ENCODE data around the gene CDC42BPG. TPM values are rescaled to one million over a fixed set of nuclear protein-coding genes. Genes with fewer than 3 reads are reported as not detected.
A peak's percentile ranks its signal among the peaks of the same experiment; 100 is the strongest.

The CDC42BPG gene
- 10 to 100 TPM; 17.2 to 24.0 TPM for total RNA-seq

- DNase-seq (ENCODE audit: low spot score), result peak; percentile 90
- Histone ChIP-seq H3K36me3 (no peaks in the 10 kb centered on the region), H3K27ac (peak within 1 kb of the TSS; percentile 89 to 90), H3K4me3 (peak within 1 kb of the TSS; percentile 56 to 65), H3K4me1 (replicated peaks) (peaks cover 10% of the 10 kb centered on the region), H3K27me3 (replicated peaks; ENCODE audit: insufficient read depth) (no peaks in the 10 kb centered on the region), H3K9me3 (no peaks in the 10 kb centered on the region)
- TF ChIP-seq POLR2AphosphoS5 (IDR thresholded peaks at IDR 0.05), result peak; percentile 43
- peak; percentile 80 for TF ChIP-seq POLR2A (IDR thresholded peaks at IDR 0.05)
- peak; percentile 24 to 82 (median 62) for TF ChIP-seq CTCF (IDR thresholded peaks at IDR 0.05)
- 2% methylated on average over 52 of the region's 96 CpGs for WGBS
- intact Hi-C loops (cut with DNase I), result loop anchor here (5.0 kb wide), 1 partner anchor 153 kb away; the partner anchor contains the start of gene BATF2
Measured at GRCh38 chr11:64844330-64845128, at the start of gene CDC42BPG. CDC42BPG (minus strand) TSS chr11:64844653; CDS start chr11:64844569, 84 bp downstream.

GRCh38 chr11:64893194-64894069 lies 49.0 kb upstream of the CDC42BPG start:
- H3K27ac ChIP-seq, result no peak overlapping the region
- DNase-seq (ENCODE audit: low spot score), result no peak
- H3K4me1 ChIP-seq (replicated peaks), result no peaks in the 10 kb centered on the region
- no peak overlapping the region for H3K4me3 ChIP-seq
- intact Hi-C loops (cut with DNase I), result loop anchor here (1.0 kb wide), 1 partner anchor 46 kb away; no protein-coding TSS in a partner anchor
- no peaks in the 10 kb centered on the region for H3K36me3 ChIP-seq
- H3K9me3 ChIP-seq, result no peaks in the 10 kb centered on the region
- no peaks in the 10 kb centered on the region for H3K27me3 ChIP-seq (replicated peaks; ENCODE audit: insufficient read depth)
- TF ChIP-seq POLR2A (IDR thresholded peaks at IDR 0.05), result no peak
- no peak for TF ChIP-seq POLR2AphosphoS5 (IDR thresholded peaks at IDR 0.05)
- TF ChIP-seq CTCF (IDR thresholded peaks at IDR 0.05), result no peak
- 71% methylated on average over 23 of the region's 25 CpGs for WGBS

GRCh38 chr11:64892838-64893193 lies 48.4 kb upstream of the CDC42BPG start:
- WGBS, result 88% methylated on average over 7 of the region's 10 CpGs
- Histone ChIP-seq H3K9me3 (no peaks in the 10 kb centered on the region), H3K36me3 (no peaks in the 10 kb centered on the region), H3K4me3 (no peak overlapping the region), H3K27me3 (replicated peaks; ENCODE audit: insufficient read depth) (no peaks in the 10 kb centered on the region), H3K27ac (no peak overlapping the region), H3K4me1 (replicated peaks) (no peaks in the 10 kb centered on the region)
- intact Hi-C loops (cut with DNase I), result no loop called here
- DNase-seq (ENCODE audit: low spot score), result no peak
- TF ChIP-seq CTCF (IDR thresholded peaks at IDR 0.05), result no peak
- no peak for TF ChIP-seq POLR2AphosphoS5 (IDR thresholded peaks at IDR 0.05)
- TF ChIP-seq POLR2A (IDR thresholded peaks at IDR 0.05), result no peak

- no peaks in the 10 kb centered on the region for H3K27me3 ChIP-seq (replicated peaks; ENCODE audit: insufficient read depth)
- TF ChIP-seq POLR2A (IDR thresholded peaks at IDR 0.05) (no peak), POLR2AphosphoS5 (IDR thresholded peaks at IDR 0.05) (no peak), CTCF (IDR thresholded peaks at IDR 0.05) (no peak)
- intact Hi-C loops (cut with DNase I), result no loop called here
- no peak overlapping the region for H3K4me3 ChIP-seq
- WGBS, result 79% methylated on average over 11 of the region's 11 CpGs
- H3K9me3 ChIP-seq, result no peaks in the 10 kb centered on the region
- no peaks in the 10 kb centered on the region for H3K36me3 ChIP-seq
- no peaks in the 10 kb centered on the region for H3K4me1 ChIP-seq (replicated peaks)
- no peak overlapping the region for H3K27ac ChIP-seq
- DNase-seq (ENCODE audit: low spot score), result no peak
Measured at GRCh38 chr11:64892411-64892831, 48.0 kb upstream of the CDC42BPG start.
